T follicular helper cell (primary cell): ENCODE data around the gene YIF1B.

Source experiments
- DNase-seq: peaks from one replicate; pipeline ENCODE4 v3.0.0-alpha.2; 2020; ENCODE audit warnings: low read depth

The YIF1B gene

GRCh38 chr19:38335949-38336637, 20.3 kb upstream of the YIF1B start:
- DNase-seq, result peak; percentile 92

DNA sequence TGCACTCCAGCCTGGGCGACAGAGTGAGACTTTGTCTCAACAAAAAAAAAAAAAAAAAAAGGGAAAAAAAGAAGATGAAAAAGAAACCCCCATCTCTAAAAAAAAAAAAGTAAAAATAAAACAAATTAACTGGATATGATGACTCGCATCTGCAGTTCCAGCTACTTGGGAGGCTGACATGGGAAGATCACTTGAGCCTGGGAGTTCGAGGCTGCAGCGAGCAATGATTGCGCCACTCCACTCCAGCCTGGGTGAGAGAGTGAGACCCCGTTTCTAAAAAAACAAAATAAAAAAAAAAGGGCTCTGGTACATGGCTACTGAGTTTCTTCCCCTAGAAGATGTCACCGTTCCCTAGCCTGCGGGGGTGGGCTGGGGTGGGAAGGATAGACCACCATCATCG, 17.5 kb upstream of the YIF1B start:
- no peak for DNase-seq

DNA sequence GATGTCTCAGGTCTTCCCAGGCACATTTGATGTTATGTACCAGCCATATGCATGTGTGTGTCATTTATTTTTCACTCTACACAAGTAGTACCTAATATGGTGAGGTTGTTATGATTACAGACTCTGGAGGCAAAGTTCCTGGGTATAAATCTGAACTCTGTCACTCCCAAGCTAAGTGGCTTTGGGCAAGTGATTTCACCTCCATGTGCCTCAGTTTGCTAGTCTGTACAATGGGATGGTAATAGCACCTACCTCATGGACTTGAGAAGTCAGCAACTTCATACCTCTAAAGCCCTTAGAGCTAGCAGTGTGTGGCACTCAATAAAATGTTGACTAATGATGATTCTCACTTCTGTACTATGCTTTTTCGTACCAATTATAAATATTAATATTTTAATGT, 16.0 kb upstream of the YIF1B start:
- no peak for DNase-seq

DNA sequence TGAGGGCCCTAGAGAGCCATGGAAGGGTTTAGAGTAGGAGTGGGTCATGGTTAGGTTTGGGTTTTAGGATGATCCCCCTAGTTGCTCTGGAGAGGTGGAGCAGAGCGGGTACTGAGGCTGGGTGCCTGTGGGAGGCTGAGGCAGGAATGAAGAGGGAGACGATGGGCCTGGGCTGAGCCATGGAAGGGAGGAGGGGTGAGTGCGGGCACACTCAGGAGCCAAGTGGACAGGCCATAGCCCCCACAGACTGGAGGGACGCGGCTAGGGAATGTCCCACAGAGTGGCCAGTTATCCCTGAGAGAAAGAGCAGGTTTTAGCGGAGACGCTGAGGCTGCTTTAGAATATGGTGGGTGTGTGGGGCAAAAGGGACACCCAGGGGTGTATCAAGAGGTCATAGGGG, 13.9 kb upstream of the YIF1B start:
- no peak for DNase-seq

GRCh38 chr19:38326591-38326990, 10.8 kb upstream of the YIF1B start:
- no peak for DNase-seq

DNA sequence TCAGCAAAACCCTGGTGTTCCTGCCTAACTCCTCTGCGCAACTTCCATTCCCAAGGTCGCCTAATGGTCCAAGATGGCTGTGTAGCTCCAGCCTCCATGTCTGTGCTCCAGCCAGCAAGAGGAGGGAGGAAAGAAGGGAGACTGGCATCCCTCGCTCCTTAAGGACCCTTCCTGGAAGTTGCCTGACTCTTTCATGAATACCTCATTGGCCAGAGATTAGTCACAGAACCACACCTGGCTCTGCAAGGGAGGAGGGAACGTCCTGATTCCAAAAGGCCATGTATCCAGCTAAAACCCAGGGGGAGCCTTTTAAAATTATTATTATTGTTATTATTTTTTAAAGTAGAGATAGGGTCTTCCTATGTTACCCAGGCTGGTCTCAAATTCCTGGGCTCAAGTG, 8.7 kb upstream of the YIF1B start:
- no peak for DNase-seq

GRCh38 chr19:38323291-38323690, 7.5 kb upstream of the YIF1B start:
- DNase-seq, result no peak

DNA sequence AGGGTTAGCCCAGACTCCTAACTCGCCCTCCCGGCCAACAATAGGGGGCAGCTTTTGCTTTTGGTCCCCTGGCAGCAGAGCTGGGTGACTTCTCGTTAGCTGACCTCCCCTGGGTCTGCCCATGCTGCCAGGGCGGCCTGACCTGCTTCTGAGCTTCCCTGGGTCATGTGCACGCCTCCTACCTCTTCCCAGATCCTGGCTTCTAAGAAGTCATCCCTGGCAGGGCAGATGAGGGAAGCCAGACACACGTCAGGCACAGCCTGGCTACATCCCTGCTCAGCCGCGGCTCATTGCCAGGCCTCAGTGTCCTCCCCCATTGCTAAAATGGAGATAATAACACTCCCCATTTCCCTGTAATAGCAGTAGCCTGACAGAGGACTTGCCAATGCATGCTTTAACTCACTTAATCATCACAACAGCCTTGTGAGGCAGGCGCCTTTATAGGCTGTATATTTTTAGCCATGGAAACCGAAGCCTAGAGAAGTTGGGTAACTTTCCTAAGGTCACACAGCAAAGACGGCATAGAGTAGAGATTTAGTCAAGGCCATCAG, 6.0 kb upstream of the YIF1B start:
- DNase-seq, result no peak

DNA sequence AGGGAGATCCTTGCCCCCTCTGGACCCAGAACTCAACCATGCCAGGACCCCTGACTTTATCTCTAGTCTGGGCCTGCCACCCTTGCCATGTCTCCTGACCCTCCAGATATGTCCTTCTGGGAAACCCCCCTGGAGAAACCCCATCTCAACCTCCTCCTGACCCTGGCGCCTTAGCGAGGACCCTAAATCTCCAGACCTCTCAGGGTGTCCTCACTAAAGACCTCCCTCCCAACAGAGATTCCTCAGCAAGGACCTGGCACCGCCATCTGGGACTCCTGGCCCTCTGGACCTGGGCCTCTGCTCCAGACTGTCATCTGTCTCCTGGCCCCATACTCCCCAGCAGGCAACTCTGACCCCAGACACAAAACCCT, 5.2 kb upstream of the YIF1B start:
- no peak for DNase-seq

DNA sequence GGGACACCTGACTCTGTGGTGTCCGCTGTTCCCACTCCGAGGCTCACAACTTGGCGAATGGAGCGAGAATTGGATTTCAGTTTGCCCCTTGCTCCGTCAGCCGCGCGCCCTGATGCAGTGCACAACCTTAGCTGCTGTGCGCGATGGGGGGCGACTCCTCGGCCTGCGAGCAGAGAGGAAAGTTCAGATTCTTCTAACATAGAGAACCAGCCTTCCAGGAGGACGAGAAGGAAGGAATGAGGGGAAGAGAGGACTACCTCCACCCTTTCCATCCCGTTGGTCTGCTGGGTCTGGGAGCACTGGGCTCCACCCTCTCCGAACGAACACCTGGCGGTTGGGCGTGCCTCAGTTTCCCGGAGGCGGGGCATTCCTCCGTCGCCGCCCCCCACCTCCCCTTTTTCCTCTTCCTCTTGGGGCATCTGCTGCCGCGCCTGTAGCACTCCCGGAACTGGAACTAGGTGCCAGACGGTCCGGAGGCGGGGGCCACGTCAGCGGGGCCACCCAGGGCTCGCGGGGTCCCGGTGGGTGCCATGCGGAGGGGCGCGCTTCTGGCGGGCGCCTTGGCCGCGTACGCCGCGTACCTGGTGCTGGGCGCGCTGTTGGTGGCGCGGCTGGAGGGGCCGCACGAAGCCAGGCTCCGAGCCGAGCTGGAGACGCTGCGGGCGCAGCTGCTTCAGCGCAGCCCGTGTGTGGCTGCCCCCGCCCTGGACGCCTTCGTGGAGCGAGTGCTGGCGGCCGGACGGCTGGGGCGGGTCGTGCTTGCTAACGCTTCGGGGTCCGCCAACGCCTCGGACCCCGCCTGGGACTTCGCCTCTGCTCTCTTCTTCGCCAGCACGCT, 3.9 kb upstream of the YIF1B start, which contains the start of gene KCNK6:
TSS of gene KCNK6 (plus strand) at position 425 of the 838 bp plus-strand sequence. CDS start at position 531, 106 bp downstream.
- no peak for DNase-seq

DNA sequence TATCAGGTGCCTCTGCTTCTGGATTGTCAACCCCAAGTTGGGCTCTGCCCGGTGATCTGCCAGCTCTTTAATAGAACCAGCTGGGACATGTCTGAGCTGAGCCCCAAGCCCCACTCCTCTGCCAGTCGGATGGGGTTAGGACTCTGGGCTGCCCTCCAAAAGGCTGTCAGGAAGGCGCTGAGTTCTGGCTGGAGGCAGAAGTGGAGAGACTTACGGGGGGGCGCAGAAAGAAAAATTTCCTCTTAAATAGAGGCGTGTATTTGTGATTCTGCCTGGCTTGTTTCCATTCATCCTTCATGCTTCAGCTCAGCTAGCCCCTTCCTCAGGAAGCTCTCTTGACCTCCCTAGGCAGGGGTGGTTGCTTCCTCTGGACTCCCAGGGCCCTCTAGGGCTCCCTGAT, 2.9 kb upstream of the YIF1B start:
- no peak for DNase-seq

DNA sequence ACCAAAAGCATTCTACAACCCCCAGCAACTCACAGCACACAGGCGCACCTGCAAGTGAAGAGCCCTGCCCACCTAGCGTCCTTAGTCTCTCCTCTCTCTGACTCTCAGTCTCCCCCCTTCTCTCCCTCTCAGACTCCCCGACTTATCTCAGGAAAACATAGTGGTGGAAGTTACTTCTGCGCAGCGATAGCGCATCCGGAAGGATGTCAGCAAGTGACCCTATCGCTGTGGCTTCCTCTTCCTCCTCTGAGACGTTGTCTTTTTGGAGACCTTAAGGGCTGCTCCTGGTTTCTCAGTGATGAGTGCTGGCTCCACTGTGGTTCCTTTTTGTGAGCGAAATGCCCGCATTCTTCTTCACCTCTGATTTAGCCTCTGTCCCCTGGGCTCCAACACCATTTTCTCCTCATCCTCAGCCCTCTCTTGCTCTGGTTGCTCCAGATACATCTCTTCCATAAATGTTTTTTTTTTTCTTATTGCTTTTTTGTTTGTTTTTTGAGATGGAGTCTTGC, 1.4 kb upstream of the YIF1B start:
- DNase-seq, result no peak

GRCh38 chr19:38316477-38317067, 825 bp upstream of the YIF1B start:
- no peak for DNase-seq

- no peak for DNase-seq
Measured at GRCh38 chr19:38310986-38311385, 4.8 kb downstream of the YIF1B start.

DNA sequence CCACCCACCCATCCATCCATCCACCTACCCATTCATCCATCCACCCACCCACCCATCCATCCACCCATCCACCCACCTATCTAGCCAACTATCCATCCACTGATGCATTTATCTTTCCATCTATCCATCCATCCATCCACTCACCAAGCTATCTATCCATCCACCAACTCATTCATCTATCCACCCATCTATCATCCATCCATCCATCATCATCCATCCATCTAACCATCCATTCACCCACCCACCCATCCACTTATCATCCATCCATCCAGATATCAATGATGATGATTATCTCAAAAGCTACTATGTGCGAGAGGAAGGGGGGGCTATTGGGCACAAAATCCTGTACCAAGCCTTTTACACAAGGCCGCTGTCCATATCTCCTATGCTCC, 5.5 kb downstream of the YIF1B start:
- no peak for DNase-seq

- DNase-seq, result no peak
Measured at GRCh38 chr19:38309615-38310278, 6.0 kb downstream of the YIF1B start.

- DNase-seq, result no peak
Measured at GRCh38 chr19:38308926-38309614, 6.7 kb downstream of the YIF1B start.

GRCh38 chr19:38308006-38308766, 7.6 kb downstream of the YIF1B start:
- DNase-seq, result no peak

DNA sequence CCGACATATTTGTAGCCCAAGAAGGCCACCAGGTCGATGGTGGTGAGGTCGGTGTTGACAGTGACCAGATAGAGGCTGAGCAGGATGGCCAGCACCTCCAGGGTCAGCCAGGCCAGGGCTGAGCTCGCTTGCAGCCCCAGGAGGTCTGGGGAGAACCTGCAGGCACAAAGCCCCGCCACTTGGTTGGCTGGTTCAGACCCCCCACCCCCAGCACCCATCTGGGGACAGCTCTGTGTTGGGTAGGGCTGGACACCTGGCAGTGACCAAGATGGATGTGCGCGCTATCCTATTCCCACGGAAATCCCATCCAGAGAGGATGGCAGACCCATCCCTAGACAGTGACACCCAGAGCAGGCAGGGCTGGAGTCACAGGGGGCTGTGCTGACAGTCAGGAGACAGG, 8.2 kb downstream of the YIF1B start:
- DNase-seq, result no peak

- no peak for DNase-seq
Measured at GRCh38 chr19:38307076-38307475, 8.7 kb downstream of the YIF1B start.

DNA sequence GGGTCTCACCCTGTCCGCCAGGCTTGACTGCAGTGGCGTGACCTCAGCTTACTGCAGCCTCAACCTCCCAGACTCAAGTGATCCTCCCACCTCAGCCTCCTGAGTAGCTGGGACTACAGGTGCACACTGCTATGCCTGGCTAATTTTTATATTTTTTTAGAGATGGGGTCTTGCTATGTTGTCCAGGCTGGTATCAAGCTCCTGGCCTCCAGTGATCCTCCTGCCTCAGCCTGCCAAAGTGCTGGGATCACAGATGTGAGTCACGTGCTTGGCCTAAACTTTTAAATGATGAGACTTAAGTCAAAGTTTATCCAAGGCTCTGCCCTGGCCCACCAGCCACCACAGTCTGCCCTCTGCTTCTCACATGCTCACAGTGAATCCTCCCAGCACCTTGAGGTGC, 9.5 kb downstream of the YIF1B start:
- no peak for DNase-seq
